ENCODE measurements around the gene RAPSN.

RAPSN gene

DNA sequence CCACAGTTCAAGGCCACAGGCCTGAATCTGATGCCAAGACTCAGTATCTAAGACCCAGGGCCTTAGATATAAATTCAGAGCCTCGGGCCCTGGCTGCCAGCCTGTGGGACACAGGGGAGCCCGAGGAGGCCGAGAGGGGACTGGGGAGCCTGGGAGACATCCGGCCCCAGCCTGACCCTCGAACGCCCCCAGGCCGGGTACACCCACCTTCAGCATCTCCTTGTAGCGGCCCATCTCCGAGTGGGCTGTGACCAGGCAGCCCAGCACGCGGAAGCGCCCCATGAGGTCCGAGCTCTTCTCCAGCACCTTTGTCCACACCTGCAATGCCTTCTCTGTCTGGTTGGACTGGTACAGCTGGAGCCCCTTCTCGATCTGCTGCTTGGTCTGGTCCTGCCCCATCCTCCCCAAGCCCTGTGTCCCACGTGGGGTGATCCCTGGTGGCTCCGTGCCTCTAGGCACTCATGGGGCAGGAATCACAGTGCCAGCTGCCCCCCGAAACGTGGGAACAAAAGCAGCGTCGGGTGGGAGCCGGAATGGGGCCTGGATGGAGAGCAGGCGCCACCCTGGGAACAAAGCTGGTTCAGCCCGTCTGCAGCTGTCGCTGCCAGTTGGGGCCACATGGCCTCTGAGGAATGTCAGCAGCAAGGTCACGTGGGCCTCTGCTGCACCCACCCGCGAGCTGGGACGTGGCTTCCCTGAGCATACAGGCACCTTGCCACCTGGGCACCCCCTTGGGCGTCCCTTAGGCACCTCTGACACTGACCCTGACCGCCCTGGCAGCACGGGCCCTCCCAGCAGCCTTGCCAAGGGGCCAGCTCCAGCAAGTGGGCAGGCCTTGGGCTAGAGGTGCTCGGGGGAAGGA, at the start of gene RAPSN:
Gene RAPSN (minus strand): TSS at position 571 of the 862 bp plus-strand sequence. CDS start 172 bp downstream, at position 399.
- no peak for DNase-seq

DNA sequence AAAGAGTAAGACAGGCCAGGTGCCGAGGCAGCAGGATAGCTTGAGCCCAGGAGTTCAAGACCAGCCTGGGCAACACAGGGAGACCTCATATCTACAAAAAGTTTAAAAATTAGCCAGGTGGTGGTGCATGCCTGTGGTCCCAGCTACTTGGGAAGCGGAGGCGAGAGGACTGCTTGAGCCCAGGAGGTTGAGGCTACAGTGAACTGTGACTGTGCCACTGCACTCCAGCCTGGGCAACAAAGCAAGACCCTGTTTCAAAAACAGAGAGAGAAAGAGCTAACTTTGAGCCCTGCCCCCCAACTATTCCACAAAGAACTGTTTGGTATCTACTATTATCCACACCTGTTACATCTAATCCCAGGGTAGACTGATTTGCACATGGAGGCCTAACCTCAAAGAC, 49.2 kb upstream of the RAPSN start:
- no peak for DNase-seq

DNA sequence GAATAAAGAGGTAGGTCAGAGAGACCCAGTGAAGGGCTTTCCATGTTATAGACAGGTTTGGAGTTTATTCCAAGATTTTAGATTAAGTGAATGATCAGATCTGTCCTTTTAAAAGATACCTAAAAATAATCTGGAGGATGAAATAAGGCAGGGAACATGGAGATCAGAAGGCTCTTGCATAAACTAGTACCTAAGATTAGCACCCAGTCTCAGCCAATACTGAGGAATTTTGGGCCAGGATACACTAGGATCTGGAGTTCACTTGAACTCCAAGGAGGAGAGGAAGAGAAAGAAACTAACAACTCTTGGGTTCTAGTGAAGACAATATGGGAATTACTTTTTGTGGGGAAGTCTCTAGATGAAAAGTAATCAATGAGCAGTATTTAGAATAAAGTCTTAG, 47.9 kb upstream of the RAPSN start:
- DNase-seq = no peak

DNA sequence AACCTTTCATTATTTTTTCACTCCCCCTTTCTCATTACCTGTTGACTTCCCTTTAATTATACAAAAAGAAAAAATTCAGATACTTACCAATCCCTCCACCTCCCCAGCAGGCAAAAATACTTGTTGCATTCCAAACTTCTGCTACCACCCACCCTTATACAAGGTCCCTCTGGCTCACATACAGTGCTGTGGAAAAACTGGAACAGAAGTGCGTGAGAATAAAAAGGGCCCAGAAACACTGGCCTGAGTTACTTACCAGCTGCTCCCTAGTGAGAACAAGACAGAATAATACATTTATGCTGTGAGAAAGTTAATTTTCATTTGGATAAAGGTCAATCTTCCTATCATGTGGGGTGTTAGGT, 46.9 kb upstream of the RAPSN start:
- DNase-seq = no peak

DNA sequence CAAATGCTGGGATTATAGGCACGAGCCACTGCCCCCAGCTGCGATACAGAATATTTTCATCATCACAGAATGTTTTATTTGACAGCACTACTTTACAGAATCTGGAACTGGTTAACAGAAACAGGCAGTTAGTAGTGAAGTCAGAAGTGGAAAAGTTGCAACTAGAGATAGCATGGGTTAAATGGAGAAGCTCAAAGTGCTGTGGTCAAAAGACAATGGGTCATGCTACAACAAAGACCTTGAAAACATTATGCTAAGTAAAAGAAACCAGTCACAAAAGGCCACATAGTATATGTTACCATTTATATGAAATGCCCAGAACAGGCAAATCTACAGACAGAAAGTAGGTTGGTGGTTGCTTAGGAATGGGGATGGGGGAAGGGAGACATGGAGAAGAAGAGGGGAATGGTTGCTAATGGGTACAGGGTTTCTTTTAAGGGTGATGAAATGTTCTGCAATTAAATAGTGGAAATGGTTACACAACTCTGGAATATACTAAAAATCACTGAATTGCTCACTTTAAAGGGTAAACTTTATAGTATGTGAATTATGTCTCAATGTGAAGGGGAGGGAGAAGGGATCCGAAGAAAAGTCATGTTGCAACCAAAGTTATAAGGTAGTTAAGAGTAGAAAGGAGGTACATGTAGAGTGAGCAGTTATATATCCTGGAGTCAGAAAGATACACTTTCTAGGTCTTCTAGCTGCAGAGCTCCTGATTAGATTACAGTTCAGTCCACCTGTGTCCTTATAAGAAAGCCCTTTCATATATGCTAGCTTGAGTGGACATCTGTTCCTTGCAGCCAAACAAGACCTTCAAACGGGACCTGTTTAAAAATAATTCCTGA, 46.3 kb upstream of the RAPSN start:
- no peak for DNase-seq

DNA sequence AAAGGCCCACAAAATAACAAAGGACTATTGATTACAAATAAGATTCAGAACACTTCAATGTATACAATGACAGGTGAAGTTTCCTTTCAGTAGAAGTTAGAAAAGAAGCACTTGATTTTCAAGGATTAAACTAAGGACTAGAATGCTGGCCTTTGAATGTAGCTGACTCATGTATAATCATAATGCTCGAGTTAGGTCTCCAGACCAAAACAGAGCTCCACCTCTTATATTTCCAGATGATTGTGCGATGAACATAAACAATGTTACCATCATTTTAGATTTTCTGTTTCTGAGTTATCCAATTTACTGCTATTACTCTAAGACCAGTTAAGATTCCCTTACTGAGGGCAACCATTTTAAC, 40.4 kb upstream of the RAPSN start:
- no peak for DNase-seq

DNA sequence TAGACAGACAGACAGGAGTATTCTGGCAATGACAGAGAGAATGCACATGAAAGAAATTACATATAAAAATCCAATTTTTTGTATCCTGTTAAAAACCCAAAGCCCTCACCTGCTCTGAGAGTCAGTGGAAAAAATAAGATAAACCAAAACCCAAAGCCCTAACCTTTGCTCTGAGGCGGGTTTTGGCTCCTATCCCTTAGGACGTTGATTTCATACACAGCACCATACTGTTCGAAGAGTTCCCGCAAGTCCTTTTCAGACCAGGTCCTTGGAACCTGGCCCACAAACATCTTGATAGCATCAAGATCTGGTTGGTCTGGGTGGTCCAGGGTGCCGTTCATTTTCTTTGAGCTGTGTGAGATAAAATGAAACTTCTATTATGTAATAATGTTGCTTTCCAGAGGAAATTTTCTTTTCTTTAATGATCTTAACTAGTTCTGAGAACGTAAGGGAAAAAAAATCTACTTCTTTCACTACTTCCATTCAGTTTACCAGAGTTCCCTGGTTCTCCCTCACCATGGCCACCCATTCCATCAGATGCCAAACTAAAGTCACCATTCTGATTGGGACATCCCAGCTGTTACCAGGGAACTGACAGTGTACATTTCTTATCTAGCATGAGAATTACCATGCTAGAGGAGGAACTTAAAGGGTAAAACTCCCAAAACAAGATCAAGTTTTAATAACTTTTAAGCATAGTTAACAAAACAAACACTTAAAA, 39.9 kb upstream of the RAPSN start:
- no peak for DNase-seq

DNA sequence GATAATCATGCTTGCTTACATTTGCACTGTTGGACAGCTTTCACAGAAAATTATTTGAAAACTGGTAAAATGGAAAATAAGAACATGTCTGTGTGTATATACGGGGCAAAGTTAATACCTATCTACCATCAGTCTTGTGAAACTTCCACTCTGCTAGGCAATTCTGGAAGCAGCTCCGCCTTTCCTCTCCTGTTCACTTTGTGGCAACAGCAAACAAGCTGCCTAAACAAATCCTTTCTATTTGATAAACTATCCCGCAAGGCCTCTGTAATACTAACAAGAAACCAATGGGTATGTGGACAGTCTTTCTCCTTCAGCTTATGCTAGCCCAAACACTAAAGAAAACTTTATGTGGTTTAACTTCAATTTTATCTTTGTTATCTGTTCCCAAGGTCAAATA, 39.2 kb upstream of the RAPSN start:
- DNase-seq = no peak

DNA sequence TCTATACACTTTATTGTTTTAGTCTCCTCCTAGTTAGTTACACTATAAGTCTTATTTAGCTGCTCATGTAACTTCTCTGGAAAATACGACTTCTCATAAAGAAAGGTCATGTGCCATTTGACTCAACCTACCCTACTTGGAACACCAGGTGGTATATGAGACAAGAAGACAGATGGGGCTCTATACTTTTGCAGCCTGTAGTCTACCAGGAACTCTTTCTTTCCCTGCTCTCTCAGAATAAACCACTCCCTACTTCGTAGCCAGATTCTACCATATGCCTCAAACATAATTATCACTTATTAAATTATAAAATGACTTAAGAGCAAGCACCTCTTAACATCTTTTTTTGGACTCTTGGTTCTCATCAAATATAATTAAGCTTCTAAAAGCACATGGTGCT, 38.5 kb upstream of the RAPSN start:
- no peak for DNase-seq

DNA sequence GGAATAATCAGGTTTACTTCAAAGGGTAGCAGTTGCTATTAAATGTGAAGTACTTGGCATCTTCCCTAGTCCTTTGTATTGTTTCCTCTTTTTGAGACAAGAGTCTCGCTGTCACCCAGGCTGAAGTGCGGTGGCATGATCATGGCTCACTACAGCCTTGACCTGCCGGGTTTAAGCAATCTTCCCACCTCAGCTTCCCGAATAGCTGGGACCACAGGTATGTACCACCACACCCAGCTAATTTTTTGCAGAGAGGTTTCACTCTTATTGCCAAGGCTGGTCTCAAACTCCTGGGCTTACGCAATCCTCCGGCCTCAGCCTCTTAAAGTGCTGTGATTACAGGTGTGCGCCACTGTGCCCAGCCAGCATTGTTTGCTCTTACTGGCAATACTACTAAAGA, 36.2 kb upstream of the RAPSN start:
- no peak for DNase-seq

DNA sequence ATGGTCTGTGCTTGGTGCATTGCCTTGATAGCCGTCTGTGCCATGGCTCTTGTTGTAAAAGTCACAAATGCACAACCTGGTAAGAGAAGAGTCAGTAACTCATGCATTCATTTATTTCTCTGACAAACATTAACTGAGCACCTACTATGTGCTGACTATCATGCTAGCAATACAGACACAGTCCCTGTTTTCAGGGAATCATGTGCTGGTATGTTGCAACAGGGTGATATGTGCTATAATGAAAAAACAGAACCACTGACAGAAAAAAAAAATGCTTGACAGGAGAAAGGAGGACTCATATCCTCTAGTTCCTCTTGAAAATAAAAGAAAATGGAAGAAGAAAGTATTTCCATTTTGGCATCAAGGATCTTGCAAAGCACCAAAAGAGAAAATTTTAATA, 34.5 kb upstream of the RAPSN start:
- DNase-seq = no peak

DNA sequence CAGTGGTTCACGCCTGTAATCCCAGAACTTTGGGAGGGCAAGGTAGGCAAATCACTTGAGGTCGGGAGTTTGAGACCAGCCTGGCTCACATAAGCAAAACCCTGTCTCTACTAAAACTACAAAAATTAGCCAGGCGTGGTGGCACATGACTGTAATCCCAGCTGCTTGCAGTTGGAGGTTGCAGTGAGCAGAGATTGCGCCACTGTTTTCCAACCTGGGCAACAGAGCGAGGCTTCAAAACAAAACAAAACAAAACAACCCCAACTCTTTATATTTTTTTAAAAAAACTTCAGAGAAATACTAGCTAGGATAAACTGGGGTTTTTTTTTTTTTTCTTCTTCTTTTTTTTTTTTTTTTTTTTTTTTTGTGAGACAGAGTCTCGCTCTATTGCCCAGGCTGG, 31.8 kb upstream of the RAPSN start:
- no peak for DNase-seq

DNA sequence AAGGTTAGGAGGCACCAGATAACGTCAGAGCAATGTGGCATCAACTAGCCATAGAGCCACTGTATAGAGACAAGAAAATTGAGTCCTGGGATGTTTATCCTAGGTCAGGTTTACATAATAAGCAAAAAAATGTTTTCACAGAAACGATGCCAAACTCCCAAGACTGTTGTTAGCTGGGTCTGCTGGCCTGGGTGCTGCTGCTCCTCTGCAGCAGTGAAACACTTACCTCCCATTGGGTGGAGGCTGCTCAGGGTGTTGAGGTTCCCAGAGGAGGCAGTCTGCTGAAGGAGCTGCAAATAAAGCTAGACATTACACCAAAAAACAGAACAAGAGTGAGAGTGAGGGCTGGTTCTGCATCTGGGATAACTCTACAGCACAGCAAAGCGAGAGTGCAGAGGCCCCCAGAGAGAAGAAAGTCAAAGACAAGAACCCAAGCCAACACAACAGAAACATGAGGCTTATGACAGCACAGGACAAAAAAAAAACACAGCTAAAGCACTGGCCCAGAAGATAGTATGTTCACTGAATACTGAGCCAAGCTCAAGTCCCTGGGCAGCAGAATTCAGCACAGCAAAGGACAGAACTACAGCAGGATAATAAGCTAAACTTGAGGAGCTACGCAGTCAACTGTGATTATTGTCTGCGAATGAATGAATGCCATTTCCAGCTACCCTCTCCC, 29.9 kb upstream of the RAPSN start:
- no peak for DNase-seq

DNA sequence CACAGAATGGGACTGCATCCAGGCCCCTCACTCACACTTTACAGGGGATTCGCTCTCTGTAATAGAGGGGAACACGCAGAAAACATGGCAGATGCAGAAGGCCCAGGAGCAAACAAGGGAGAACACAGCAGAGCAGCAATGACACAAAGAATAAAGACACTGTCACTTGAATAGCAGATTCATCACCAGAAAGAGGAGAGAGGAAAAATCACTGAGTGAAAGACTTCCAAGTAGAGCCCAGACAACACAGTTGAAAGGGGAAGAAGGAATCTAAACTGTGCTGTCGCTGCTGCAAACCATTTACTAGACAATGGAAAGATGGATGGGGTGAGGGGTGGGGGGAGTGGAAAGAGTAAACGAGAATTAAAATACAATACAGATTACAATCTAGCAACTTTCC, 28.8 kb upstream of the RAPSN start:
- DNase-seq = no peak

DNA sequence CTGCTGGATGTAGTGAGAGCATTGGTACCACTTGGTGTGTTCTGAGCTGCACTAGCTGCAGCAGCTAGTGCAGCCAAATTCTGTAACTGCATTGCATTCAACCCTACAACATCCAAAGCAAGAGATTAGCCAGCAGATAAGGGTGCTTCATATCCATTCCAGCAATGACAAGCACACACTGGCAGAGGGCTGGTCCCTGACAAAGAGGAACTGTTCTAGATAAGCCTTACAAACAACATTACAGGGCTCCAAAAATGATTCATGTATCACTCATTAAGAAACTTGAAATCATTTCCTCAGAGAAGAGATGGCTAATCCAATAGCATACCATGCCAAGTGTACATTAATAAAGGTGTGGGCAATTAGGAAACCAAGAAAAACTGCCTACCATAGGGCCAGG, 28.4 kb upstream of the RAPSN start:
- DNase-seq = no peak

DNA sequence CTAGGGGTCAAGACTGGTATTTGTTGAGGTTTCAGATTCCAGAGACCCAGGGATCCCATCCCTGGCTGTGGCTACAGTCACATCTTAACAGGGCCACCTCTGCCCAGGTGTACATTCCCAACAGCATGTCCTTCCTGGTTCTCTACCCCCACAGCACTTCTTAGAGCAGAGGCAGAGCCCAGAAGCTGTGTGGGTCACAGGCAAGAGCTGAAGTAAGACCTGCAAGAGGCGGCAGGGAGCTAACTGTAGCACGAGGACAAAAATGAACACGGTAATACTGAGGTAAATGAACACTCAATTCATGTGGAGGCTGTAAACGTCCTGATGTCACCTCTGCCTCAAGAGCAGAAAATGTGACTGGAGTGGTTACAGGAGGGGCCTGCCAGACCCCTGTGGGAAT, 21.7 kb upstream of the RAPSN start:
- no peak for DNase-seq

DNA sequence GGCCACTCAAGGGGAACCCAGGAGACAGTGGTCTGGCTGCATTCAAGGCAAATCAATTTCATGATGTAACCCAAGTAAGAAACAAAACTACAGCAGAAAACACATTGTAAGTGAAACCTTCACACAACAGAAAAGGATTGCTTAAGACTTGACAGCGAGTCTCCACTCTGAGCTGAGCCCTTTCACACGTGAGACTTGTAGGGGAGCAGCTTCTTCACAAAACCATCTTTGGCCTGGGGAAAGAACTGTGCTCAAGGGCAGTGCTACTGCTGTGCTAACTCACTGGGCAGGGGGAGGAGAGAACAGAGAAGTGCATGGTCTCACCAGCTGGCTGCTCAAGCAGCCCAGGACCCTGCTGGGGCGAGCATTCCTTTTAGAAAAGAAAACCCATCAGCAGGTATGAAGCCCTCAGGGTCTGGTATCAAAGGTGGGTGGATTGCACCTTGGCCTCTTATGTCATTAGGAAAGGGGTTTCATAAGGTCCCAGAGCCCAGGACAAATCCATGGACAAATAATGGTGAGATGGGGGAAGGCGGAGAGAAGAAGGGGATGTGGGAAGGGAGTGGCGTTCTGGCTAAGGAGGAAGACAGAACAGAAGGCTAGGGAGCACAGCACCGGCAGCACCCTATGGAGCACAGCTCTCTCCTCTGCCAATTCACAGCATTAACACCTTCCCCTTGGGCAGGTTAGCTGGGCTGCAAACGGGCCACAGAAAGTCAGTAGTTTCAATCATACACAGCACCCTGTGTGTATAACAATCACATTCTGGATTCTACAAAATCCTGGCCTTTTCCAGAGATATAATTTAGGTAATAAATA, 20.6 kb upstream of the RAPSN start:
- no peak for DNase-seq

DNA sequence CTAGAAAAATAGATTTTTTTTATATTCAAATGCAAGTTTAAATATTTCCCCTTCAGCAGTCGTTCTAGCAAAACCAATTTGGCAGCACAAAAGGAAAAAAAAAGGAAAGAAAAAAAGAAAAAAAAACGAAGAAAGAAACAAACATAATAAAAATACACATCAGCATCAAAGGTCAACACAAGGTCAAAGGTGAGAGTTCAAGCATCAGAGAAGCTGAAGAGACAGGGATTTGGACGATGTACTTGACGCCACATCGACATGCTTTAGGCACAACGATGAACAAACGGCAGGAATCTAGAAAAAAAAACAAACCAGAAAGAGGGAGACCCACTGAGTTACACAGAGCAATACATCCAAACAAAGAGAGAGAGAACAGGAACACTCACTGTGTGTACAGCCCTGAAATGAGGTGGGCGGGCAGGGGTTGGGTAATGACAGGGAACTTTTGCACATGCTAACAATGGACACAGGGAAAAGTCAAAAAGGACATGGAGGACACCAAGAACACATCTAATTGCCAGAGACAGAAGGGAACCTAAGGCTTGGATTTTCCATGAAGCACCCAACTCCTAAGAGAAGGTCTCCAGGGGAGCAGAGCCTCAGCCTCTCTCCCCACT, 19.8 kb upstream of the RAPSN start:
- DNase-seq = no peak

DNA sequence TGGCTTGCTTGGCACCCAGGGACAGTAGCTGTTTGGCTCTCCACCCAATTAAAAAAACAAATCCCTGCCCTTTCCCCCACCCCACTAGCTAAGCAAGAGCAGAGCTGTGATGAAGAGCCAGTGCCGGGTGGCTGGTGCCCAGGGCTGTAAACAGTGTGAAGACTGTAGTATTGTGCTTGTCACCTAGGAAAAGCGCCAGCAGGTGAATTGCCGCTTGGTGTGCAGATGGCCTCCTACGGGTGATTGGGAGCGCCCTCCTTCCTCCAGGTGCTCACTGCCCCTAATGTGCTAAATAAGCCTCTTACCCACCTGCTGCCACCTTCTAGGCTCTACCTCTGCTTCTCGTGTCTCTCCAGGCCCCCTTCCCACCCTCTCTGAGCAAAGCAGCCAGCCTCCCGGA, 18.4 kb upstream of the RAPSN start:
- no peak for DNase-seq

DNA sequence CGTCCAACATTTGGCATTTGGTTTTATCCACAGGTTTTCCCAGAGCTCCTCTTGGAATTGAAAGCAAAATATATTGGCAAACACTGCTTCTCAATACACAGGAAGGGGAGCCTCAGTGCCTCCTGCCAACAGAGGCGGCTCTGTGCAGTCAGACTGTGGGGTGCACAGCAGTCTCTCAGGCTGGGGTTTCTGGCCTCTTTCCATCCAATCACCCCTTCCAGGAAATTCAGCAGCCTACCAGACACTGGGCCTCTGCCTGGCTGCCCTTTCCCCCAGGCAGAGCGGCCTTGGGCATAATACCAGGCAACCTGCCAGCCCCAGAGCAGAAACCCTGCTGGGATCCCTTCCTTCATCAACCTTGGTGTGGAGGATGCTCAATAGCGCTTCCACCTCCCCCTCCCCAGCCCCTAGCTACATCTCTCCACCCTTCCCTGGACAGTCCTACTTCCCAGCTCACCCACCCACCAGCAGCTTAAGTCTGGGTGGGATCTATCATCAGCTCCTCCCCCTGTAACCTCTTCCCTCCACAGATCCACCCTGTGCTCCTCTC, 17.8 kb upstream of the RAPSN start:
- DNase-seq = no peak

DNA sequence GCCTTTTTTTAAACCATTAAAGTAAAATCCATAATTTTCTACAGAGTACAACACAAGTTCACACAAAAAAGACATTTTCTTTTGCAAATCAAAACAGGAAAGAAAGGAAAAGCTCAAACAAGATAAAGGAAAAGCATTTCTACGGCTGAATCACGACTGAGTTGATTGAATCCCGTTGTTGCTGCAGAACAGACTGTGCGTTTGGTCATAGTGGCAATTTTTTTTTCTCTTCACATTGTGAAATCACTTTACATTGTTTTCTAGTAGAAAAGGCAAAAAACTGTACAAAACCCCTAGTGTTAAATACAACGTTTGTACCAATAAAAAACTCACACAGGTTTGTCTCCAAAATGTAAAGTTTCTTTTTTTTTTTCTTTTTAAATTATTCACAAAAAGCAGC, 17.3 kb upstream of the RAPSN start:
- DNase-seq = no peak

DNA sequence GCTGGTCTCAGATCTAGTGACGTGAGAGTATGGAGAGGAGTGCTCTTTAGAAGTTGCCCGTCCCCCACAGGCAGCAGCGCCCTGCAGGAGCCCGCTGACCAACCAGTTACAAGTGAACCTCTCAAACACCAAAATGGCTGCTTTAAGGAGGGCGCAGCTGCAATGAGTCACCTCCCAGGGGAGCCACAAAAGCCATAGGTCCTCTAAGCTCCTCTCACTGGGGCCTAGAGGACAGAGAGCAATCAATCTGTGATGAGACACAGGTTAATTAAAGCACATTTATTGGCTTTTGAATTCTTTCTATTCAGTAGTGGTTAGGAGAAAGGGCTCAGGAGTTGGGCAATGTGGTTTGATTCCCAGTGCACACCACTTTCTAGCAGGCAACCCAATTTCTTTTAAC, 15.5 kb upstream of the RAPSN start:
- DNase-seq = no peak
